PC-3 (cell line): Measurements from ENCODE around the gene COL6A1. TPM values are rescaled to one million over a fixed set of nuclear protein-coding genes. Genes with fewer than 3 reads are reported as not detected.
A peak's percentile ranks its signal among the peaks of the same experiment; 100 is the strongest.

ENCODE experiments used
- ATAC-seq: fragments of 200-7000 bp; cut with Tn5 transposase; 2 replicates; pipeline ENCODE4 v1.9.1; 2020; ENCODE audit warnings: mild to moderate bottlenecking, moderate library complexity
- BruUV-seq: library from RNA; stranded (reverse); fragments of 400-500 nt; replicated peaks from 2 replicates; lab custom pipeline; 2021; lab: Mats Ljungman, UMichigan
- CTCF ChIA-PET: fragments of 300-600 bp; sonication (Branson Sonifier 250); formaldehyde crosslinking; loops from one replicate; lab custom pipeline; 2022; ENCODE audit warnings: antibody characterized with exemption; lab: Charles Lee
- POLR2A ChIA-PET: fragments of 300-600 bp; sonication (Branson Sonifier 250); formaldehyde crosslinking; loops from one replicate; lab custom pipeline; 2022; ENCODE audit warnings: antibody characterized with exemption; ENCODE audit not compliant: unreplicated experiment; lab: Charles Lee
- DNase-seq: peaks from one replicate; pipeline ENCODE4 v3.0.0-alpha.2; 2015
- H2AFZ ChIP-seq: fragments of 300-600 bp; sonication (generic); 2 replicates; pipeline ENCODE4 v1.6.0; 2016; ENCODE audit warnings: antibody characterized with exemption, low read length
- H3F3A ChIP-seq: fragments of 300-600 bp; sonication (generic); one replicate; pipeline ENCODE4 v1.6.0; 2017; ENCODE audit warnings: antibody characterized with exemption, low read length, control low read depth, mild to moderate bottlenecking; ENCODE audit not compliant: unreplicated experiment
- H3K27ac ChIP-seq: fragments of 300-600 bp; sonication (generic); 2 replicates; pipeline ENCODE4 v1.5.1; 2016; ENCODE audit warnings: mild to moderate bottlenecking, low read length
- H3K27me3 ChIP-seq: fragments of 300-600 bp; sonication (generic); 2 replicates; pipeline ENCODE4 v1.6.1; 2016; ENCODE audit warnings: low read length, mixed read lengths
- H3K36me3 ChIP-seq: fragments of 300-600 bp; sonication (generic); 2 replicates; pipeline ENCODE4 v1.6.1; 2016; ENCODE audit warnings: low read depth, mixed run types, low read length, mixed read lengths
- H3K4me1 ChIP-seq: fragments of 300-600 bp; sonication (generic); 2 replicates; pipeline ENCODE4 v1.5.1; 2016; ENCODE audit warnings: low read length; ENCODE audit not compliant: insufficient read depth
- H3K4me2 ChIP-seq: fragments of 300-600 bp; sonication (generic); 2 replicates; pipeline ENCODE4 v1.6.0; 2016; ENCODE audit warnings: low read length
- H3K4me3 ChIP-seq: fragments of 300-600 bp; sonication (generic); 2 replicates; pipeline ENCODE4 v1.5.1; 2016; ENCODE audit warnings: mild to moderate bottlenecking, low read length, mixed read lengths
- H3K79me2 ChIP-seq: fragments of 300-600 bp; sonication (generic); 2 replicates; pipeline ENCODE4 v1.6.1; 2017; ENCODE audit warnings: low read length, mixed read lengths
- H3K9ac ChIP-seq: fragments of 300-600 bp; sonication (generic); 2 replicates; pipeline ENCODE4 v1.6.0; 2016; ENCODE audit warnings: mild to moderate bottlenecking, low read length
- H3K9me2 ChIP-seq: fragments of 300-600 bp; sonication (generic); replicated peaks from 2 replicates; pipeline ENCODE4 v1.6.1; 2016; ENCODE audit warnings: mixed run types, low read length, mixed read lengths
- H3K9me3 ChIP-seq: fragments of 300-600 bp; sonication (generic); 2 replicates; pipeline ENCODE4 v1.6.1; 2016; ENCODE audit warnings: low read length, mixed read lengths
- H4K20me1 ChIP-seq: fragments of 300-600 bp; sonication (generic); 2 replicates; pipeline ENCODE4 v1.6.1; 2016; ENCODE audit warnings: low read length, mixed read lengths
- CTCF ChIP-seq: fragments of 300-600 bp; sonication (generic); conservative IDR thresholded peaks from 2 replicates; pipeline ENCODE4 v1.5.1; 2017; ENCODE audit warnings: antibody characterized with exemption, low read depth, mild to moderate bottlenecking, low read length
- EZH2 ChIP-seq: fragments of 300-600 bp; sonication (generic); IDR thresholded peaks from one replicate; pipeline ENCODE4 v1.6.1; 2017; ENCODE audit warnings: antibody characterized with exemption, mild to moderate bottlenecking, low read length; ENCODE audit not compliant: unreplicated experiment
- EZH2phosphoT487 ChIP-seq: fragments of 300-600 bp; sonication (generic); IDR thresholded peaks from 2 replicates; pipeline ENCODE4 v1.6.1; 2018; ENCODE audit warnings: mild to moderate bottlenecking, antibody characterized with exemption, low read length, borderline replicate concordance
- intact Hi-C: fragments of 100-400 bp; cut with micrococcal nuclease; formaldehyde crosslinking; loops from 2 replicates; pipeline ENCODE4 v1.9.0; 2023
- total RNA-seq: library from RNA; depleted of rRNA; stranded (reverse); fragments of >200 nt; gene quantifications from 2 replicates; pipeline ENCODE4 v1.2.3, GENCODE V29; 2014

The COL6A1 gene
- total RNA-seq, 1 experiment from 2014 or later, result 487 TPM

- Histone ChIP-seq H3K4me2 (peak overlapping the region; percentile 52), H3K4me1 (peaks cover 14% of the 10 kb centered on the region), H3K27me3 (peaks cover 16% of the 10 kb centered on the region), H3F3A (no peaks in the 10 kb centered on the region), H3K36me3 (no peaks in the 10 kb centered on the region), H3K4me3 (peak overlapping the region; percentile 31; the same call in 1 of the 2 replicates), H3K27ac (no peak overlapping the region), H4K20me1 (no peaks in the 10 kb centered on the region), H3K79me2 (no peaks in the 10 kb centered on the region), H3K9me2 (no peaks in the 10 kb centered on the region), H2AFZ (peak overlapping the region; percentile 66), H3K9ac (no peak overlapping the region), H3K9me3 (no peaks in the 10 kb centered on the region)
- TF ChIP-seq EZH2 (no peak), CTCF (no peak), EZH2phosphoT487 (no peak)
- intact Hi-C loops, result no loop called here
- CTCF ChIA-PET, result no interaction called here
- BruUV-seq, result no TSS peak
- POLR2A ChIA-PET, result no interaction called here
- ATAC-seq, result peak; percentile 8
- DNase-seq, result no peak
These were observed 31.4 kb upstream of the COL6A1 start for GRCh38 chr21:45949928-45950739.

- no peaks in the 10 kb centered on the region for H4K20me1 ChIP-seq
- ChIA-PET POLR2A (no interaction called here), CTCF (no interaction called here)
- H3K27me3 ChIP-seq, result peaks cover 16% of the 10 kb centered on the region
- no peaks in the 10 kb centered on the region for H3K9me3 ChIP-seq
- intact Hi-C loops, result no loop called here
- peak; percentile 76 for DNase-seq
- H3K4me1 ChIP-seq, result peaks cover 14% of the 10 kb centered on the region
- no peaks in the 10 kb centered on the region for H3K79me2 ChIP-seq
- peak overlapping the region; percentile 66 for H2AFZ ChIP-seq
- H3K36me3 ChIP-seq, result no peaks in the 10 kb centered on the region
- BruUV-seq, result no TSS peak
- no peak overlapping the region for H3K27ac ChIP-seq
- H3K9me2 ChIP-seq, result no peaks in the 10 kb centered on the region
- TF ChIP-seq EZH2 (no peak), CTCF (no peak), EZH2phosphoT487 (no peak)
- peak overlapping the region; percentile 52 for H3K4me2 ChIP-seq
- no peaks in the 10 kb centered on the region for H3F3A ChIP-seq
- peak overlapping the region; percentile 31; the same call in 1 of the 2 replicates for H3K4me3 ChIP-seq
- ATAC-seq, result peak; percentile 96
- no peak overlapping the region for H3K9ac ChIP-seq
These were observed 30.6 kb upstream of the COL6A1 start for GRCh38 chr21:45950740-45951515.
